ENCODE results near the gene TIPIN.
"Not testable (repeated sequence)": the region's sequence is repeated elsewhere in the genome, so short reads cannot be mapped to it uniquely, and the experiment has no call there.

The TIPIN gene

DNA sequence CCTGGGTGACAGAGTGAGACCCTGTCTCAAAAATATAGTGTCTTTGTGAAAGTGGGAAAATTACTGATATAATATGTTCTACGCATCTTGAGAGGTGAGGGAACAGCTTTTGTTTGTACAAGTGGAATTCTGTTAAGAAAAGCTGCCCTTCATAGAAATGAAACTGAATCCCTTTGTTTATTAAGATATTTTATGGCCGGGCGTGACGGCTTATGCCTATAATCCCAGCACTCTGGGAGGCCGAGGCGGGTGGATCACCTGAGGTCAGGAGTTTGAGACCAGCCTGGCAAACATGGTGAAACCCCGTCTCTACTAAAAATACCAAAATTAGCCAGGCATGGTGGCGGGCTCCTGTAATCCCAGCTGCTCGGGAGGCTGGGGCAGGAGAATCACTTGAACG is 52.1 kb downstream of the TIPIN start:
- DNase-seq (ENCODE audit: low read depth in 4 of 4, low spot score in 1 of 4) = not testable (repeated sequence)

DNA sequence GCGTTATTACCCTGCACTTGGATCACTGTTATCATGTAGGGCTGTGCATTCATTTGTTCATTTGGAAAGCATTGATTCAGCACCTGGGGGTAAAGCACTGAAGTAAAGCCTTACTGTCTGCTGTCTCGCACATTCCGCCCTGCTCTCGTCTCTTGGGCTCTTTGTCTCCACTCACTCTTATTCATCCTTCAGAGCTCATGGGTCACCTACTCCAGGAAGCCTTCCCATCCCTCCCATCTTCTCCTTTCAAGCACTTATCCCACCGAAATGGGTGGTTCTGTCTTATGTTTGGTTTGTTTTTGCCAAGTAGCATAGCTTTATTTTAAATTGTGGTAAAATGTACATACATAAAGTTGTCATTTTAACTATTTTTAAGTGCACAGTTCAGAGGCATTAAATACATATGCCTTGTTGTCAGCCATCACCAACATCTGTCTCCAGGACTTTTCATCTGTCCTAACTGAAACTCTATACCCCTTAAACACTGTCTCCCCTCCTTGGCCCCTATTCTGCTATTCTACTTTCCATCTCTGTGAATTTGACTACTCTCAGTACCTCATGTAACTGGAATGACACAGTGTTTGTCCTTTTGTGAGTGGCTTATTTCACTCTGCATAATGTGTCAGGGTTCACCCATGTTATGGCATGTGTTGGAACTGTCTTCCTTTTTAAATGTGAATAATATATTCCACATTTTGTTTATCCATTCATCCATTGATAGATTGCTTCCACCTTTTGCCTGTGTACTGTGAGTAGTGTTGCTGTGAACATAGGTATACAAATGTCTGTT is 53.8 kb downstream of the TIPIN start:
- no peak for DNase-seq (ENCODE audit: low read depth in 4 of 4, low spot score in 1 of 4)

DNA sequence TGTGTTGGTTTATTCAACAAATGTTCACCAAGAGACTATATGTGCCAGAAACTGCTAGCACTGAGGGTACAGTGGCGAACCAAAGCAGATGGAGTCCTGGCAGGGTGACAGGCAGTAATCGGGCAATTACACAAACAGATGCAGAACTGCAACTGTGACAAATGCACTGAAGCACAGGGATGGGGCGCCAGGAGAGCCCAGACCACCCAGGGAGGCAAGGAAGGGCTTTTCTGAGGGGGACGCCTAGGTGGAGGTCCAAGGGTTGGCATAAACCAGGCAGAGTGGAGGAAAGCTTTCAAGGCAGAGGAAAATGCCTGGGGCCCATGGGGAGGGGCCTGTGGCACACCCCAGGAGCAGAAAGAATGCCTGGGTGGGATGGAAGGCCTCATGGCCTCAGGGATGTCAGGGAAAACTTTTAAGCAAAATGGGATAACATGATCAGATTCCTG is 57.7 kb downstream of the TIPIN start:
- no peak for DNase-seq (ENCODE audit: low read depth in 4 of 4, low spot score in 1 of 4)

DNA sequence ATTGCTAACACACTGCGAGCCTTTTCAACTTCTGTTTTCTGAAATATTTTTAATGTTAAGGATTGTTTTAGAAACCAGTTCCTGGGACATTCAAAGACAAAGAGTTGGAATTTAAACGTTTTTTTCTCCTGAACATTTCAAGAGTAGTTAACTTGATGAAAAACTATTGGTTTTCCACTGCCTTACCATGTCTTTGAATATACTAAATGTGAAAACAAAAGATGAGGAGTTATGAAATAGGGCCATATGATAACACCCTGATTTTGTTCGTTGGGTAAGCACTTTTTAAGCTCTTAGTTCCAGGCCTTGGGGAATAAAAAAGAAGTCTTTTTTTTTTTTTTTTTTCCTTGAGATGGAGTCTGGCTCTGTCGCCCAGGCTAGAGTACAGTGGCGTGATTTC is 60.3 kb downstream of the TIPIN start:
- DNase-seq (ENCODE audit: low read depth in 4 of 4, low spot score in 1 of 4) = no peak

DNA sequence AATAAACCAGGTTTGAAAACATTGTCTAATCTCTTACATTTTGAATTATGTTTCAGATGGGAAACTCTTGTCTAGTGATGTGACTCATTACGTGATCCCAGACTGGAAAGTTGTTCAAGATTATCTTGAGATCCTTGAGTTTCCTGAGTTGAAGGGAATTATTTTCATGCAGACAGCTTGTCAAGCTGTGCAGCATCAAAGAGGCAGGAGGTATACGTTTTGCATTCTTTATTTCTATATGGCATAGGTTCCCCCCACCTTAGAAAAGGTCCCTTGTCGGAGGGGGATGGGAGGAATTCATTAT is 61.6 kb downstream of the TIPIN start:
- DNase-seq (ENCODE audit: low read depth in 4 of 4, low spot score in 1 of 4) = no peak

DNA sequence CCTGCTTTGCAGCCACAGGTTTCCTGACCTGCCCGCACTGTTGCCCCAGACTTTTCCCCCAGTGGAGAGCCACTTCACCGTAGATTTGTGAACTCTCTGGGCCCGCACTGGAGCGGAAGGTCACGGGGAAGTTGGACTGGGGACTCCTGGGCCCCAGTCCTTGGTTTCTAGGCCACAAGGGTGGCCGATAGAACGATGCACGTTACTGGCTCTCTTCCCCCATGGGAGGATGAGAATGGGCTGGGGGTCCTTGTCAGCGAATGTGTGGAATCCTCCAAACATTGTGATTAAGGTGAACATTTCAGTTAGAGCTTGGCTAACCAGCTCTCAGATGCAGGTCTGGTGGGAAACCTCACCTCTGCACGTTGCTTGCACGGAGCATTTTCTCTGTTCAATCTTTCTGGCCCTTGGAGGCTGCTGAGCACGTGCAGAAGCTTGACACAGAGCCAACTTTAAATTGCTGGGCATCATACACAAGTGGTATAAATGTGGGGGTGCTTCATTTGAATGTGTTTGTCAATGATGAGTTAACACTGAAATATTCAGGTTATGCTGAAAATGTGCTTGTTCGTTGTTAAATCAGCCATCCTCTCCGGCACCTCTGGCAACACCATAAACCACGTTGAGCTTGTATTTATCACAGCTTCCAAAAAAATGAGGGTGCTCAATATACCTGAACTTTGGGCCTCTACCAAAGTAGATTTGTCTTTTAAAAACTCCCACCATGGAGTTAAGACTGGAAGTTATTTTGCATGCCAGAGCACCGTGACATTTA is 62.1 kb downstream of the TIPIN start:
- DNase-seq (ENCODE audit: low read depth in 4 of 4, low spot score in 1 of 4) = peak in 1 of 4 experiments; percentile 1

DNA sequence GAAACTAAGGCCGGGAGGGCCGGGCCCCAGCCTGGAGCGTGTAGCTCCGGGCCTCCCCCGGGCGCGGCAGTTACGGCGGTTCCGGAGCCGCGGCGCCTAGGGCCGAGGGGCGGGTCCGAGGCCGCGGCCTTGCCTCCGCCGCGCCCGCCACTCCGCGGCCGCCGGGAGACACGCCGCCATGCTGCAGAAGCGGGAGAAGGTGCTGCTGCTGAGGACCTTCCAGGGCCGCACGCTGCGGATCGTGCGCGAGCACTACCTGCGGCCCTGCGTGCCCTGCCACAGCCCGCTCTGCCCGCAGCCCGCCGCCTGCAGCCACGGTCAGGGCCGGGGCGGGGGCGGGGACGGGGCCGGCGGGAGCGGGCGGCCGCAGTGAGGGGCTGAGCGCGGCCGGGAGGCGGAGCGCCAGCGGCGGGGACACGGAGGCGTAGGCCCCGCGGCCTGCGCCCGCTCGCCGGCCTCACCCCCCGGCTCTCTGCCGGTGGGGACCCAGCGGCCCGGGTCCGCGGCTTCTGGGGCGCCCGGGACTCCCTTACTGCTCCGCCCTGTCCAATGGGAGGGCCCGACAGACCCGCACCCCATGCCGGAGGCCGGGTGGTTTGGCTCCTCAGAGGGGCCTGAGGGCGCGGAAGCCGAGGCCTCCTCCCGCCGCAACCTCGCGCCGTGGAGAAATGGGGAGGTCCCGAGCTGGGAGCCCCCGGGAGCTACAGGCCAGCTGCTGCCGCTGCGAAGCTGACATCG is 62.9 kb downstream of the TIPIN start, which contains the start of gene DIS3L:
Gene DIS3L, plus strand, starts transcription at position 150 of the 738 bp plus-strand sequence. Its CDS starts 29 bp downstream, at position 179.
- peak; percentile 13 to 54 (median 40) for DNase-seq (ENCODE audit: low read depth in 4 of 4, low spot score in 1 of 4)

DNA sequence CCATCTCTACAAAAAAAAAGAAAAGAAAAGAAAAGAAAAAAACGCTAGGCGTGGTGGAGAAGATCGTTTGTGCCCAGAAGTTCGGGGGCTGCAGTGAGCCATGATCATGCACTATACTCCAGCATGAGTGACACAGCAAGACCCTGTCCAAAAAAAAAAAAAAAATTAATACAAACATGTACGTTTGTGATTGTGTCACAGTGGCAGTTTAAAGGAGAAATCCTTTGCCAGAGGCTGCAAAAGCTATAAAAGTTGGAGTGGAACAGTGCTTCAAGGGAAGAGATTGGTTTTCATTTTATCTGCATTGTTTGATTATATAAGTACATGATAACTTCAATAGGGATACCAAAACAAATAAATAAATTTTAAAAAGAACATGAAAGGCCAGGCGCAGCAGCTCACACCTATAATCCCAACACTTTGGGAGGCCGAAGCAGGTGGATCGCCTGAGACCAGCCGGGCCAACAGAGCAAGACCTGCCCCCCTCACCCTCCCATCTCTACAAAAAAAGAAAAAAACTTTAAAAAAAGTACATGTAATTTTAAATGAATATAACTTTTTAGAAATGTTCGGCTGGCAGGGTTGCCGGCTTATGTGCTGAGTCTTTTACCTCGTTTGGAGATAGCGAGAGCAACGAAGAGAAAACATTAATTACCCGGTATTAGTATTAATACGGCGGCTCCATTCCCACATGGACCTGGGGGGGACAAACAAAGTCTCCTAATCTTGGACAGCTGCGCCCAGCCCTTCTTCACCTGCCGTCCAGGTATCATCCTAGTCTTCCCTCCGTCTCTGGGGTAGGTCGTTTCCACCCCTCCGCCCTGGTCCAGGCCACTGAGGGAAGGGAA is 63.7 kb downstream of the TIPIN start:
- DNase-seq (ENCODE audit: low read depth in 4 of 4, low spot score in 1 of 4) = peak in 1 of 4 experiments; percentile 2

DNA sequence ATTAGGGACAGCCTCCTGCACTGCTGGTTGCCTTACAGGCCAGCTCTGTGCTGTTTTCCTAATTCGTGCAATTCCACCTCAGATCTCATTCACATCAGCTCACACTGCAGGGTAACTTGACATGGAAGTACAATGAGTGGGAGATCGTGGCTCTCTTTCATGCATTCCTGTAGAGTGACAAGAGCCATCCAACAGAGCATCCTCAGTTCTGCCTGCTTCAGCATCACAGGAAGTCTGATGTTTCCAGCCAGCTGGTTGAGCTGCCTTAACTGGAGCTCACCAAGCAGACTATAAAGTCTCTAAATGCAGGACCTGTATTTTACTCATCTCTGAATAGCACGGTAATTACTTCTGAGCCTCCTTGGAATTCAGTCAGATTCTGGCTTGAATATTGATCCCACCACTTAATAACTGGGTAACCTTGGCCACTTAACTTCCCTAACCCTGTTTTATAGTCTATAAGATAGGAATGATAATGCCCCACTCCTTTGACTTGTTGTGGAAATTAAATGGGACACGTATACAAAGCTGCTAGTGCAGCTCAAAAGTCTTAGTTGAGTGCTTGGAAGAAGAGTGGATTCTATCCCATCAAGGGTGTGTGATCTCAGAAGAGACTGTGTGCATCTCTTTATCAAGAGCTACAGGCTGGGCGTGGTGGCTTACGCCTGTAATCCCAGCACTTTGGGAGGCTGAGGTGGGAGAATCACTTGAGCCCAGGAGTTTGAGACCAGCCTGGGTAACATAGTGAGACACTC is 64.5 kb downstream of the TIPIN start:
- DNase-seq (ENCODE audit: low read depth in 4 of 4, low spot score in 1 of 4) = no peak

DNA sequence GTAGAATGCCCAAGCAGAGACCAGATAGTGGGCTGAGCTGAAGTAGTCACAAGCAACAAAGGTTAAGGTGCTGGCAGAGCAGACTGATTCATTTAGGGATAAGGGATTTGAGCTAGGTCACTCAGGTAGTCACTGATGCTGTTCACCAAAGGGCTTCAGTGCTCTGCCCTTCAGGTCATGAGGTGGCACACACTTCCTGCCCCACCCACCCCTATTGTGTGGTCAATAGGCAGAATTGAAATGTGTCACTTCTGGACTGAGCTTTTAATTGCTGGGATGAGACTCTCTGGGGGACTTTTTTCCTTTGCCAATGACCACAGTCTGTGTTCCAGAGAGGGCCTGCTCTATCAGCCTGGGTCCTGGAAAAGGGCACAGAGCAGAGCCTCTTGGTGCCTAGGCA is 66.0 kb downstream of the TIPIN start:
- no peak for DNase-seq (ENCODE audit: low read depth in 4 of 4, low spot score in 1 of 4)

DNA sequence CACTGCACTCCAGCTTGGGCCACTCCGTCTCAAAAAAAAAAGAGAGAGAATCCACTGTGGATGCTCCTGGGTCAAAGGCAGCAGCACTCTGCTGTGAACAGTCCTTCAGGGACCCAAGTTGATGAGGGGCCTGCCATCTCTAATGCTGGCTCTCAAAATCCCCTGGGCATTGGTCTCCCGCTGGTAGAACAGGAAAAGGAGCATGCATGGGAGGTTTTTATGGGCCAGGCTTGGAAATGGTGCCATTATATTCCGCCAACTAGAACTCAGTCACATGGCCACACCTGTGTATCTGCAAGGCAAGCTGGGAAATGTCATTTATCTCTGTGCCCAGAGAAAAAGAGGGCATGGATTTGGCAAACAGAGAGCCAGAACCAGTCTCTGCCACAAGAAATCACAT is 66.5 kb downstream of the TIPIN start:
- DNase-seq (ENCODE audit: low read depth in 4 of 4, low spot score in 1 of 4) = no peak

DNA sequence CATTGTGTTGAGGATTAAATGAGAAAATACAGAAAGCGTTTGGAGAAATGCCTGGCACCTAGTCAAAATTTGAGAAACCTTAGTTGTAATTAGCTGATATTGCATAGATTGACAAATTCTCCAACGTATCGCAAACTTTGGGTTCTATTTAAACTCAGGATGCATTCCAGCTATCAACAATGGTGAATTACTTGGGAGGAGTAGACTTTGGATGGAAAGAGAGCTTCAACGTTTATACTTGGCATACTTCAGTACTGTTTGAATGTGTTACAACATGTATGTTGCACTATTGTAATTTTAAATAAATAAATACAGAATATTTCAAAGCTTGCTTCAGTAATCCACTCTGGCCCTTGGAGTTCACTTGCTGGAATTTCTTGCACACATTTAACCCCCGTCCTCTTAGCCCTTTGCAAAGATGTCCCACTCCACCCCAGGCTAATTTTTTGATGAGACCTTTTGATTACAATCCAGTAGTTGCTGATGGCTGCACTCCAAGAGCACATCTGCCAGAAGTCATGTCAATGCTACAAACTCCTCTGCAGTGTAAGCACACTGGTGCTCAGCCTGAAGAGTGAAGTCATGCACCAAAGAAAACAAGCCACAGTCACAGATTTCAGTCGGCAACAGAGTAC is 67.8 kb downstream of the TIPIN start:
- DNase-seq (ENCODE audit: low read depth in 4 of 4, low spot score in 1 of 4) = no peak

DNA sequence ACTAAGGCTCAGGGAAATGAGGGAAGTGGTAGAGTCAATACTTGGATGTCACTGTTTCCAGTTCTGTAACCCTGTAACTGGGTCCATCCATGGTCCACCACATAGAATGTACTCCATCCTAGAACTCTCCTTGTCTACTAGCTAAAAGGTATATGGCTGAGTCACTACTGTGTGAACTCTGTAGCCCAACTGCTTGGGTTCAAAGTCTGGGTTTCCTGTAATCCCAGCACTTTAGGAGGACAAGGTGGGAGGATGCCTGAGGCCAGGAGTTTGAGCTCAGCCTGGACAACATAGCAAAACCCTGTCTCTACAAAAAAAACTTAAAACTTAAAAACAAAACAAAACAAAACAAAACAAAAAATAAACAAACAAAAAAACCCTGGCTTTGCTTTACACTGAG is 68.4 kb downstream of the TIPIN start:
- DNase-seq (ENCODE audit: low read depth in 4 of 4, low spot score in 1 of 4) = no peak

DNA sequence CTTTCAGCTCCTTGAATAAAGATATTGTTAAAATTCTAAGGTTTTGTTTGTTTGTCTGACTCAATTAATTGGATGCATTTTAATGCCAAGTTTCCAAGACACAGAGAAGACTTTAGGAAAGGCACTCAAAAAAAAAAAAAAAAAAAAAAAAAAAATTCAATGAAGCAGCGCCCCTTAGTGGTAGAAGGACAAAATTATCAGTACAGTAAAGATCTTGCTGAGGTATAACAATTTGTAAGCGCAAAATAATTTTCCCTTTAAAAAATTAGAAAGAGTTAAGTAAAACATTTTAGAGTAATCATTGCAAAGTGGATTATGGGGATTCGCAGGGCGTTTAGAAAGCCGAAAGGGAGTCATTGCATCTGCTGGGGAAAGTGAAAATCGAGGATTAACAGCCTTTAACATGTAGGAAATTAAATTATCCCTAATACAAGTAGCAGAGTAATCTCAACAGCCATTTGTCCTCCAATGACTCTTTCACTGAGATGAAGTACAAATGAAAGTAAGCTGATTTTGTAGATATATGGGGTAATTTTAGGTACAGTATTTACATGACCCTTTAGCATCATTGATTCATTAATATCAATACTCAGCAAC is 68.9 kb downstream of the TIPIN start:
- no peak for DNase-seq (ENCODE audit: low read depth in 4 of 4, low spot score in 1 of 4)

Measured in stimulated activated CD4-positive, alpha-beta T cell treated with anti-CD3 and anti-CD28 coated beads, Interleukin-1b, Interleukin-23, amount 100 ng/mL, for 24 hours (primary cell).